Skeletal muscle satellite cell (primary cell): ENCODE results near the gene IFFO2.

Experiments
- H3K27me3 ChIP-seq: 2 replicates; pipeline ENCODE4 v1.7.0; 2013; ENCODE audit warnings: low read length; ENCODE audit not compliant: control insufficient read depth, insufficient read depth
- H3K36me3 ChIP-seq: 2 replicates; pipeline ENCODE4 v1.7.0; 2013; ENCODE audit warnings: mild to moderate bottlenecking, control low read depth, low read length; ENCODE audit not compliant: insufficient read depth
- H3K4me1 ChIP-seq: 2 replicates; pipeline ENCODE4 v1.7.0; 2013; ENCODE audit warnings: low read length; ENCODE audit not compliant: control insufficient read depth, insufficient read depth
- H3K4me2 ChIP-seq: 2 replicates; pipeline ENCODE4 v1.7.0; 2013; ENCODE audit warnings: mild to moderate bottlenecking, low read length
- H3K4me3 ChIP-seq: 2 replicates; pipeline ENCODE4 v1.7.0; 2013; ENCODE audit warnings: low read length
- H3K9ac ChIP-seq: 2 replicates; pipeline ENCODE4 v1.7.0; 2013; ENCODE audit warnings: mild to moderate bottlenecking, low read depth, low read length, moderate library complexity
- H3K9me3 ChIP-seq: replicated peaks from 2 replicates; pipeline ENCODE4 v1.7.0; 2013; ENCODE audit warnings: mild to moderate bottlenecking, control low read depth, low read length

IFFO2 gene

DNA sequence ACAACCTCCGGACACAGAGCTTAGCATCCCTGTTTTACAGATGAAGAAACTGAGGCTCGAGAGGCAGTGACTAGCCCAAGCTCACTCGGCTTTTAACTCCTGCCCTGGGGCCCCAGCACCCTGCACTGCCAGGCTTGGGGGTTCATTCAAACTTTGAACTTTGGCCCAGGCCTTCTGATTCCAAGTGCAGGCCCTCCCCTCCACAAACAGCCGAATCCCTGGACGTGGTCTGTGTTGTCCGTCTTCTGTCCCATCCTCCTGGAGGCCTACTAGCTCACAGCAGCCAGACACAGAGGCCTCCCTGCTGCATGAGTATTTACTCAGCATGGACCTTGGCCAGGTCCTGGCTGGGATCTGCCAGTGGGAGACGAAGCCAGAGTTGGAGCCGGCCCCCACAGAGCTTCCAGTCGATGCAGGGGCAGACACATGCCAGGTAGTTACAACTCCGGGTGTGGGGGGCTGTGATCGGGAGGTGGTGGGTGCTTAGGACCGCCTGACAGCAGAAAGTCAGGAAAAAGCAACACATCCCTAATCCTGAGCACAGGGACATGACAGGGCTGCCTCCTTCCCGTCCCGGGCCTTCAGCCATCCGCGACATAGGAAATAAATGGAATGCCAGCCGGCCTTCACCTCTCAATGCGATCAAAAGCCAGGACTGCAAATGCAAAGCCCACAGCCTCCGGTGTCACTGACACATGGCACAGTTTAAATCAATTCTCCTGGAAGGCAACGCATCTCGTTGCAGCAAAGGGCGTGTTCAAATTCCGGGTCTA lies 7.4 kb downstream of the IFFO2 start:
- no peaks in the 10 kb centered on the region for H3K9me3 ChIP-seq
- H3K4me2 ChIP-seq = peak overlapping the region; percentile 87
- no peaks in the 10 kb centered on the region for H3K36me3 ChIP-seq
- peak overlapping the region; percentile 87 for H3K9ac ChIP-seq
- H3K4me3 ChIP-seq = peak overlapping the region; percentile 57
- H3K4me1 ChIP-seq = peaks cover 75% of the 10 kb centered on the region
- H3K27me3 ChIP-seq = no peaks in the 10 kb centered on the region

DNA sequence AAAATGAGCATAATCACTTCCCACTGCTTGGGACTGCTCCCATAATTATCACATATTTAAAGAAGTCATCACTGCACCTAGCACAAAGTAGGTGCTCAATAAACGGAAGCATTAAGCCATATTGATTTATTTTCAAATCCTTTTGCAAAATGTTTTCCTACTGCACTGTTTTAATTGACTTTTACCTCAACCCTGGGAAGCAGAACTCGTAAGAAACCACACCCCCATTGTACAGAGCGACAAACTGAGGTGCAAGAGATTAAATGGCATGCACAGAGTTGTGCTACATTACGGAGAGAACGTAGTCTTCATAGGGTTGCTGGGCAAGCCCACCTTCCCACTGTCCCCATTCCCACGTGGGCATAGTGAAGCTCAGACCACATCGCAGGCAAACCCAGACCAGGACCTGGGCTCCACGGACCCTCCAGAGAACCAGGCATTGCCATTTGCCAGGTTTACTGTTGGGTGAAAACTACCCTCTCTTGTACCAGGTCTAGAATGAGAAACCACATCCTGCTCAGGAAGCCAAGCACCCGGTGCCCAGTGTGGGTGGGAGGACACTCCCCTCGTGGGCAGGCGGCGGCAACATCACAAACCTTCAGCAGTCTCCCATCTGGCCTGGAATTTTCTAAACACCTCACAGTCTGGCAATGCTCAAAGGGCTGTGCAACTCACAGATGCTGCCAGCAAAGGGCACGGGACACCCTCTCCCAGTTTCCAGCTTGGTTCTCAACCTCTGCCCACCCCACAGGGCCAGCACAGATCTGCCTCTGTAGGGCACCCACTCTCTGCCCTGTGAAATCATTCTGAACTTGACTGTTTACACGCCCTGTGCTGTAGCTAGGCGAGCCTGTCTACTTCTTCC lies 8.2 kb downstream of the IFFO2 start:
- H3K4me1 ChIP-seq = peaks cover 68% of the 10 kb centered on the region
- peak overlapping the region; percentile 87 for H3K9ac ChIP-seq
- peak overlapping the region; percentile 57 for H3K4me3 ChIP-seq
- H3K9me3 ChIP-seq = no peaks in the 10 kb centered on the region
- peak overlapping the region; percentile 87 for H3K4me2 ChIP-seq
- no peaks in the 10 kb centered on the region for H3K27me3 ChIP-seq
- H3K36me3 ChIP-seq = no peaks in the 10 kb centered on the region

DNA sequence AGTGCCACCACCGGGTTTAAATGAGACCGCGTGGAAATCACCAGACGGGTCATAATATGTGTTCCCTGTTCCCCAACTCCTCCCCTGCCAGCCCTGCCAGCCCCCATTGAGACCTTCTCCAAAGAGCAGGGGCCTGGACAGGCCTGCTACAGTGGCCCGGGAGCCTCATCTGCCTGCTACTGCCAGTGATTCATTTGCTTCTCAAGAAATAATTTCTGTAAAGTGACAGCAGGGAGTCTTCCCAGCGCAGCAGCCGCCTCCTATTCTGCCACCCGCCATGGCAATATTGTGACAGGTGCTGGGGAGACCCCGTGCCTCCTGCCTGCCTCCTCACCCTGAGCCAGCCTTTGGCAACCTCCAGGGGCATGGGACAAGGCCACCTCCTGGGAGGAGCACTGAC lies 8.9 kb downstream of the IFFO2 start:
- Histone ChIP-seq H3K4me3 (peak overlapping the region; percentile 42), H3K9me3 (no peaks in the 10 kb centered on the region), H3K4me2 (peak overlapping the region; percentile 87), H3K36me3 (no peaks in the 10 kb centered on the region), H3K27me3 (no peaks in the 10 kb centered on the region), H3K4me1 (peaks cover 68% of the 10 kb centered on the region), H3K9ac (peak overlapping the region; percentile 87)

DNA sequence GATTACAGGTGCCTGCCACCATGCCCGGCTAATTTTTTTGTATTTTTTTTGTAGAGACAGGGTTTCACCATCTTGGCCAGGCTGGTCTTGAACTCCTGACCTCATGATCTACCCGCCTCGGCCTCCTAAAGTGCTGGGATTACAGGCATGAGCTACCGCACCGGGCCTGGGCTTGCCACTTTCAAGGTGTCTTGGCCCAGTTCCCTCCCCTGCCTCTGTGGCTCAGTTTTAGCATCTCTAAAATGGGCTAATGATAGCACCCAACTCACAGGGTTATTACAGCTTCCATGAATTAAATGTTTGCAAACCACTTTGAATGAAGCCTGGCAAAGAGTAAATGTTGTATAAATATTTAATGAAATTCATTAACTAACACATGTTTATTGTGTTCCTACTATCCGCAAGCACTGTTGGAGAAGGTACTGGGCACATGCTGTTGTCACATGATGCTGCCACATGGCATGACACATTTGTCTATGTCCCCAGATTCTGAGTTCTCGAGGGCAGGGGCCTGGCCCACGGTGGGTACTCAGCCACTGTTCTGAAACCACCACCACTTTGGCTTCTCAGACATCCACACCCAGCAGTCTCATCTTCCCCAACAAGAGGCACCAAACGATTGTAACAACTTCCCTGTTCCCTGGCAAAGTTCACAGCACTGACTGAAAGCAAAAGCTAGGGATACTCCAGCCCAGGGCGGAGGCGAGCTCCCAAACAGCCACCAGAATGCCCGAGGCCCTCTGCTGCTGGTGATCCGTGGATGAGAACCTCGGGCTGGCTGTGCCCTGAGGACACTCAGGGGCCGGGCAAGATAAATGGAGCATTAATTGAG lies 9.7 kb downstream of the IFFO2 start:
- Histone ChIP-seq H3K27me3 (no peaks in the 10 kb centered on the region), H3K4me3 (peak overlapping the region; percentile 21), H3K9me3 (no peaks in the 10 kb centered on the region), H3K9ac (peak overlapping the region; percentile 87), H3K4me1 (peaks cover 71% of the 10 kb centered on the region), H3K4me2 (peak overlapping the region; percentile 87), H3K36me3 (no peaks in the 10 kb centered on the region)

DNA sequence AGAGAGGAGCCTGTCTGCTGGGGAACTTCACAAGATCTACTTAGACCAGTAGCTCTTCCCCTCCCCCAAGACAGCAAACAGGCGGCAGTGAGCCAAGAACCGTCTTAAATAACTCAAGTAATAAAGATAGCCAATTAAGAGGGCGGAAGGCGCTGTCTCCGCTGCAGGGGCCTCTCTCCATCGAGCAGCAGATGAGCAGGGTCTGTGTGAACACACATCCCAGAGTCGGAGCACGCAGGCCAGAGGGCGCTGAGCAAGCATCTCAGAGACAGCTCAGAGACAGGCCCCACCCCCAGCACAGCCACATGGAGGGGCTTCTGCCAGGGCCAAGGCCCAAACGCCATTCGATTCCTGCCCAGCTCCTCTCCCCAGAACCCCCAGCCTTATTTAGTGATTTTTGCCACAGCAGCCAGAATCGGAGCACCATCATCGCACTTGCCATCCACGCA lies 11.1 kb downstream of the IFFO2 start:
- H3K9me3 ChIP-seq = no peaks in the 10 kb centered on the region
- H3K4me3 ChIP-seq = no peak overlapping the region
- no peak overlapping the region for H3K4me2 ChIP-seq
- H3K36me3 ChIP-seq = no peaks in the 10 kb centered on the region
- no peaks in the 10 kb centered on the region for H3K27me3 ChIP-seq
- no peak overlapping the region for H3K9ac ChIP-seq
- H3K4me1 ChIP-seq = peaks cover 71% of the 10 kb centered on the region

DNA sequence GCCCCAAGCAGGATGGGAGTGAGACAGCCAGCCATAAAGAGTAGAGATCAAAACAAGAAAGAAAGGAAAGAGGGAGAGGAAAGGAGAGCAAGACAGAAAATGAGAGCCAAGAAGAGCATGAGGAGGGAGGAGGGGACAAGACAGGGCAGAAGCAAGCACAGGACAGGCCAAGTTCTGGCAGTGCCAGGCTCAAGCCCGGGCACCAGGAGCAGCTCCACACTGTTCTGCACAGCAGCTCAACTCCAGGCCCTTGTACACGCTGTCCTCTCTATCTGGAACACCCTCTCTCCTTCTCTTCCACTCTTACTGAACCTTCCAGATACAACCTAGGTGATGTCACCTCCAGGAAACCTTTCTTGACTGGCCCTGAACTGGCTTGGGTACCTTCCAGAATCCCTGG lies 11.7 kb downstream of the IFFO2 start:
- H3K36me3 ChIP-seq = no peaks in the 10 kb centered on the region
- no peak overlapping the region for H3K4me2 ChIP-seq
- H3K9me3 ChIP-seq = no peaks in the 10 kb centered on the region
- H3K27me3 ChIP-seq = no peaks in the 10 kb centered on the region
- no peak overlapping the region for H3K4me3 ChIP-seq
- H3K9ac ChIP-seq = no peak overlapping the region
- H3K4me1 ChIP-seq = peaks cover 70% of the 10 kb centered on the region

DNA sequence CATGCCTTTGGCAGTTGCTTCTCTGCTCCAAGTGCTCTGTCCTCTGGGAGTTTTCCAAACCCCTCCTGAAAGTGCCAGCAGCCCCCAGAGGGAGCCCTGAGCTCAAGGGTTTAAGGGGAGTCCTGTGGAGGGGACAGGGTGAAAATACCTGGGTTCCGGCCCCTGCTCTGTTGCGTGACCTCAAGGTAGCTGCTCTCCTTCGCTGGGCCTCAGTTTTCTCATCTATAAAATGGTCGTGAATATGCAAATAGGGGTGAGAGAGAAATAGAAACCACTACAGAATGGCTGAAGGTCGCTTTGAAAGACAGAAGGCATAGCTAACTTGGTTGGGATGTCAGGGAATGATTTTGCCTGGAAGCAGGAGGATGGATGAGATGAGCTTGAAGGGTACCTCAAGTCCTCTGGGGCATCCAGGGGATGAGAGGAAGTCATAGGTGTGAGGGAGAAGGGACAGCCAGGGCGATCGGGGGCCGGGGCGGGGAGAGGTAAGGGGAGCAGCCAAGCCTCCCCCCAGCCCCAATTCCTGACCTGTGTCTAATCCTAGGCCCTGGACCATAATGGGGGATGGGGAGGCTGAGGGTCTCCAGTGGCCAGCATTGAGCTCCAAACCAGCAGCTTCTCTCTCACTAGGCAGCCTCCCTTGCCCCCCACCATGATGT lies 12.4 kb downstream of the IFFO2 start:
- H3K4me3 ChIP-seq = no peak overlapping the region
- no peak overlapping the region for H3K4me2 ChIP-seq
- H3K36me3 ChIP-seq = no peaks in the 10 kb centered on the region
- no peak overlapping the region for H3K9ac ChIP-seq
- peaks cover 70% of the 10 kb centered on the region for H3K4me1 ChIP-seq
- H3K27me3 ChIP-seq = no peaks in the 10 kb centered on the region
- H3K9me3 ChIP-seq = no peaks in the 10 kb centered on the region

DNA sequence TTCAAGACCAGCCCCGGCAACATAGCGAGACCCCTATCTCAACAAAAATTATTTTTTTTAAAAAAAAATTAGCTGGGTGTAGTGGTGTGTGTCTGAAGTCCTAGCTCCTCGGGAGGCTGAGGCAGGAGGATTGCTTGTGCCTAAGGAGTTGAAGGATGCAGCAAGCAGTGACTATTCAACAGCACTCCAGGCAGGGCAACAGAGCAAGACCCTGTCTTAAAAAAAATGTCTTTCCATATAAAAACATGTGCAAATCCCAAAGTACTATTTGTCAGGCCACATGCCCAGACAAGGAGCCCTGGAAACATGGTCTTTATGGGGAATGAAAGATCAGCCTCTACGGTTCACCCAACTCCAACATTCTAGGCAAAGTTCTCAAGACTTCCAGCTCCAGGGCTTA lies 13.3 kb downstream of the IFFO2 start:
- no peak overlapping the region for H3K4me3 ChIP-seq
- no peaks in the 10 kb centered on the region for H3K27me3 ChIP-seq
- no peak overlapping the region for H3K9ac ChIP-seq
- peaks cover 70% of the 10 kb centered on the region for H3K4me1 ChIP-seq
- no peaks in the 10 kb centered on the region for H3K36me3 ChIP-seq
- no peaks in the 10 kb centered on the region for H3K9me3 ChIP-seq
- H3K4me2 ChIP-seq = no peak overlapping the region

DNA sequence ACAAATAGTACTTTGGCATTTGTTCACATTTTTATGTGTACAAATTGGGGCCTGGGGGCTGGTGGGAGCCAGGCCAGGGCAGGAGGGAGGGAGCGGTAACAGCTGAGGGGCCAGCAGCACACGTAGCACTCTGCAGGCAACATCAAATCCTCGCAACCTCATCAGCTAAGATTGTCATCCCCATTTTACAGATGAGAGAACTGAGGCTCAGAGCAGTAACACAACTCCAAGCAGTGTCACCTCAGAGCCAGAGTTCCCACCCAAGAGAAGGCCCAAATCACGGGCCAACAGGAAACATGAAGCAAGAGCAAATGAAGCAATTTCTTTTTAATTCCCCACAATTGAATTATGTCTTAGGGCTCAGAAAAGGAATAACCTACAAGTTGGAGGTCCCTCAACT lies 14.1 kb downstream of the IFFO2 start:
- Histone ChIP-seq H3K36me3 (no peaks in the 10 kb centered on the region), H3K9me3 (no peaks in the 10 kb centered on the region), H3K4me3 (no peak overlapping the region), H3K9ac (peak overlapping the region; percentile 58), H3K4me1 (peaks cover 64% of the 10 kb centered on the region), H3K4me2 (no peak overlapping the region), H3K27me3 (no peaks in the 10 kb centered on the region)

DNA sequence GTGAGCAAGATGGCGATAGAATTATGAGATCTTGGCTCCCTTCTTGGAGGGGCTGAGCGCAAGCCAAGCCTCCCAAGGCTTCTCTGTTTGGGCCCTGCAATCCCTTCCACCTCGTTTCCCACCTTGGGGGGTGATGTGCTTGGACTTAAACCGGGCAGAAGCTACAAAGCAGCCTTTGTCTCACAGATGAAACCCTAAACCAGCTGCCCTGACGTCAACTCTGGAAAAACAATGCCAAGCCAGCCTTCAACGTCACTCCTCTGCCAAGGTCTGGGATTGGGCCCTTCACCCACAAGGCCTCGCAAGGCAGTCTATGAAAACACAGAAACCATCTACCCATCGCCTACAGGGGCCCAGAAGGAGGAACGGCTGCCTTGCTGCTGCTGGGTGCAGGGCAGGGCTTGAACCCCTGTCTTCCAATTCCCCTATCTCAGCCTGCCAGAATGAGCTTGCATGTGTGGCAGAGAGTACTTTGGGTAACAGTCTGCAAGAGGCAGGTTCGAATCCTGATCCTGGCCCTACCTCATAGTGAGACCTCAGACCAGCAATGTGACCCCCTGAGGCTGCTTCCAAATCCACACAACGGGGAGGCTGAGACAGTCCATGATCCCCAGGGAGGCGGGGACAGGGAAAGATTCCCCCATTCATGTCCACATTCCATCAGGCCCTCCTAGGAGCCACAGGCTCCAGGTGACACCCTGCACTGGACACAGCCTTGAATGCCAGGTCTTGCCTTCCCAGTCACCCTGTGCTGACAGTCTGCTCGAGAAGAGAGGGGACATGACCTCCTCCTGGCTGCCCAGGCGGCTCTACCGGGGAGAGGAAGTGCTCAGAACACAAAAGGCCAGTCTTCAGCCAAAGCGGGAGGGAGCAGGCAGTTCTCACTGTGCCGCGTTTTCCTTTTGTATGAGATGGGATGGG lies 15.0 kb downstream of the IFFO2 start:
- peak overlapping the region; percentile 58 for H3K9ac ChIP-seq
- peaks cover 58% of the 10 kb centered on the region for H3K4me1 ChIP-seq
- H3K27me3 ChIP-seq = no peaks in the 10 kb centered on the region

More for the DNA sequence above, 15.0 kb downstream of the IFFO2 start:
- Histone ChIP-seq H3K4me3 (no peak overlapping the region), H3K9me3 (no peaks in the 10 kb centered on the region), H3K4me2 (peak overlapping the region; percentile 45), H3K36me3 (no peaks in the 10 kb centered on the region)
